Measurements from ENCODE around the gene BPIFB1. TPM values are rescaled to one million over a fixed set of nuclear protein-coding genes. Genes with fewer than 3 reads are reported as not detected.

Gene BPIFB1
- total RNA-seq, 5 donors from 2014 or later (not counting 1 experiment from before 2014, with no cell fraction given): 0.16 to 0.76 TPM; not detected in 3

GRCh38 chr20:33276303-33277113 is 6.5 kb upstream of the BPIFB1 start:
- Mint-ChIP-seq H3K4me3 (no peak overlapping the region), H3K27ac (no peak overlapping the region), H3K27me3 (peaks cover 14 to 27% of the 10 kb centered on the region in 2 donors), H3K4me1 (no peaks in the 10 kb centered on the region), H3K36me3 (no peaks in the 10 kb centered on the region), H3K9me3 (no peaks in the 10 kb centered on the region)
- CTCF ChIA-PET: no interaction called here
- Histone ChIP-seq H3K4me1 (ENCODE audit: control insufficient read depth in 1 of 2, extremely low read depth in 1 of 2, insufficient read depth in 2 of 2, low read length in 2 of 2) (no peaks in the 10 kb centered on the region), H3K27me3 (replicated peaks in 1 of 2; ENCODE audit: control insufficient read depth in 2 of 2, extremely low read depth in 1 of 2, insufficient read depth in 2 of 2, low read length in 1 of 2) (peaks cover 0 to 29% of the 10 kb centered on the region in 2 experiments), H3K4me3 (ENCODE audit: control insufficient read depth in 1 of 2, extremely low read depth in 1 of 2, low read length in 1 of 2) (no peak overlapping the region), H3K36me3 (ENCODE audit: control insufficient read depth in 2 of 2, extremely low read depth in 1 of 2, insufficient read depth in 1 of 2, low read length in 1 of 2) (no peaks in the 10 kb centered on the region), H3K9me3 (no peaks in the 10 kb centered on the region), H3K27ac (ENCODE audit: low read length) (no peak overlapping the region)
- DNase-seq (no peak), ATAC-seq (replicated peaks in 1 of 4) (no peak)
- 77% methylated on average over 10 of the region's 12 CpGs for WGBS (ENCODE audit: insufficient coverage)
- POLR2A ChIA-PET: no interaction called here

DNA sequence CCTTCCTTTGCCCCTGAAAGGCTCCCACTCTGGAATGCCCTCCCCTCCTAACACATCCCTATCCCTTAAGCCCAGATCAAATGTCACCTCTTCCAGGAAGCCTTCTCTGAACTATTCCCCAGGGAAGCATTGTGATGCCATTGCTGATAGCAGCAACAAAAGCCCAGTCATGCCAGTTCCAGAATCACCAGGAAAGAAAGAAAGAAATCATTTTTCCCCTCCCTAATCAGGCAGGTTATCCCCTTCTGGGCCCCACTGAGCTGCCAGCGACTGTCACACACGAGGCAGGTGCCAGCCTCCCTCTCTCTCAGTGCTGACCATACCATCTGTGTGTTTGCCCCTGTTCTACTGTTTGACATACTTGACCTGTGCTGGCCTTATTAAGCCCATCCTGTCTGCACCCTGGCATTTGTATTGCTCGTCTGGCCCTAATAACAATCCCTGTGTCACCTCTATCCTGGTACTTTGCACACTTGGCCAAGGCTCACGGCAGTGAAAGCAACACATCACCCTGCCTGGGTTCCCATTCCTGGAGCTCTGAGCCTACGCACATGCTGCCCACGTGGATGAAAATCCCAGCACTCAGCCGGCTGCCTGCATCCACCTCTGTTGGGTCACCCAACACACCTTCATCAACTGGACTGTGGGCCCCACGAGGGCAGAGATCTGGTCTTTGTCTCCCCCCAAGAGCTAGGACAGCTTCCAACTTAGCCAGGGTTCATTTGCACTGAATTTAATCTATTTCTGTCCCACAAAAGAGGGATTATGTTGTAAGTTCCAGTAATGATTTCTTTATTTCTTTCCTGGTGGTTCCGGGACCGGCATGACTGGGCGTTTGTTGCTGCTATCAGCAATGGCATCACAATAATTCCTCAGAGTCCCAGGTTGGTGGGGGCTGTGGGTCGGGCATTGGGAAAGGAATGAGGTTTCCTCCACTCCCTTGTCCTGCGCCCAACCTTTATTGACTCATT is 5.3 kb upstream of the BPIFB1 start:
- H3K4me3 ChIP-seq (ENCODE audit: control insufficient read depth in 1 of 2, extremely low read depth in 1 of 2, low read length in 1 of 2): no peak overlapping the region
- DNase-seq (no peak), ATAC-seq (replicated peaks in 1 of 4) (no peak)
- no peak overlapping the region for H3K27ac ChIP-seq (ENCODE audit: low read length)
- CTCF ChIA-PET: no interaction called here
- H3K36me3 ChIP-seq (ENCODE audit: control insufficient read depth in 2 of 2, extremely low read depth in 1 of 2, insufficient read depth in 1 of 2, low read length in 1 of 2): no peaks in the 10 kb centered on the region
- H3K4me1 ChIP-seq (ENCODE audit: control insufficient read depth in 1 of 2, extremely low read depth in 1 of 2, insufficient read depth in 2 of 2, low read length in 2 of 2): no peaks in the 10 kb centered on the region
- Mint-ChIP-seq H3K4me3 (no peak overlapping the region), H3K9me3 (no peaks in the 10 kb centered on the region), H3K36me3 (no peaks in the 10 kb centered on the region), H3K27me3 (peaks cover 10 to 24% of the 10 kb centered on the region in 2 donors), H3K4me1 (no peaks in the 10 kb centered on the region), H3K27ac (no peak overlapping the region)
- H3K27me3 ChIP-seq (replicated peaks in 1 of 2; ENCODE audit: control insufficient read depth in 2 of 2, extremely low read depth in 1 of 2, insufficient read depth in 2 of 2, low read length in 1 of 2): peaks cover 0 to 35% of the 10 kb centered on the region in 2 experiments
- POLR2A ChIA-PET: no interaction called here
- 54% methylated on average over 7 of the region's 13 CpGs for WGBS (ENCODE audit: insufficient coverage)
- no peaks in the 10 kb centered on the region for H3K9me3 ChIP-seq

DNA sequence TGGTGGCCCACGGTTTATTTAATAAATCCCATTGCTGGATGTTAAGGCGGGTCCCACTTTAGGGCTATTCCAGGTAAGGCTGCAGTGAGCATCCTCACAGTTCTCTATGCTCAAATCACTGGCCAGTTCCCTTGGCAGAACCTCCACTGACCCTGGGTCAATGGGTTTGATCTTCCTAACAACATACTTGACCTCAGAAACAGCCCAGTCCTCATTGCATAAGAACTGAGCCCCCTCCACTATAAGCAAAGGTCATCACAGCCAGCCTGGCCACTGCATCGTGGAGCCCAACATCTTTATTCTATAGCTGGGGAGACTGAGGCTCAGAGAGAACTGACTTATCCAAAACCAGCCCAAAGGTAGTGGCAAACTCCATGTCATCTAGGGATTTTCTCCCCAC is 4.3 kb upstream of the BPIFB1 start:
- peaks cover 11 to 28% of the 10 kb centered on the region in 2 donors for H3K27me3 Mint-ChIP-seq
- CTCF ChIA-PET: no interaction called here
- Histone ChIP-seq H3K4me1 (ENCODE audit: control insufficient read depth in 1 of 2, extremely low read depth in 1 of 2, insufficient read depth in 2 of 2, low read length in 2 of 2) (no peaks in the 10 kb centered on the region), H3K36me3 (ENCODE audit: control insufficient read depth in 2 of 2, extremely low read depth in 1 of 2, insufficient read depth in 1 of 2, low read length in 1 of 2) (no peaks in the 10 kb centered on the region), H3K27ac (ENCODE audit: low read length) (no peak overlapping the region), H3K27me3 (replicated peaks in 1 of 2; ENCODE audit: control insufficient read depth in 2 of 2, extremely low read depth in 1 of 2, insufficient read depth in 2 of 2, low read length in 1 of 2) (peaks cover 0 to 39% of the 10 kb centered on the region in 2 experiments), H3K4me3 (ENCODE audit: control insufficient read depth in 1 of 2, extremely low read depth in 1 of 2, low read length in 1 of 2) (no peak overlapping the region), H3K9me3 (no peaks in the 10 kb centered on the region)
- 100% methylated on average over 1 of the region's 3 CpGs for WGBS (ENCODE audit: insufficient coverage)
- ATAC-seq (replicated peaks in 1 of 4): no peak
- DNase-seq: no peak
- no peaks in the 10 kb centered on the region for H3K36me3 Mint-ChIP-seq
- no peaks in the 10 kb centered on the region for H3K4me1 Mint-ChIP-seq
- POLR2A ChIA-PET: no interaction called here
- no peak overlapping the region for H3K27ac Mint-ChIP-seq
- H3K9me3 Mint-ChIP-seq: no peaks in the 10 kb centered on the region
- H3K4me3 Mint-ChIP-seq: no peak overlapping the region

GRCh38 chr20:33279261-33279910 is 3.6 kb upstream of the BPIFB1 start:
- Histone ChIP-seq H3K4me3 (ENCODE audit: control insufficient read depth in 1 of 2, extremely low read depth in 1 of 2, low read length in 1 of 2) (no peak overlapping the region), H3K27ac (ENCODE audit: low read length) (no peak overlapping the region), H3K27me3 (replicated peaks in 1 of 2; ENCODE audit: control insufficient read depth in 2 of 2, extremely low read depth in 1 of 2, insufficient read depth in 2 of 2, low read length in 1 of 2) (peaks cover 0 to 41% of the 10 kb centered on the region in 2 experiments), H3K9me3 (no peaks in the 10 kb centered on the region), H3K4me1 (ENCODE audit: control insufficient read depth in 1 of 2, extremely low read depth in 1 of 2, insufficient read depth in 2 of 2, low read length in 2 of 2) (no peaks in the 10 kb centered on the region), H3K36me3 (ENCODE audit: control insufficient read depth in 2 of 2, extremely low read depth in 1 of 2, insufficient read depth in 1 of 2, low read length in 1 of 2) (no peaks in the 10 kb centered on the region)
- Mint-ChIP-seq H3K27me3 (peaks cover 10 to 28% of the 10 kb centered on the region in 2 donors), H3K27ac (no peak overlapping the region), H3K36me3 (no peaks in the 10 kb centered on the region), H3K4me1 (no peaks in the 10 kb centered on the region), H3K9me3 (no peaks in the 10 kb centered on the region), H3K4me3 (no peak overlapping the region)
- ChIA-PET CTCF (no interaction called here), POLR2A (no interaction called here)
- DNase-seq (no peak), ATAC-seq (replicated peaks in 1 of 4) (no peak)
- WGBS (ENCODE audit: insufficient coverage): 71% methylated on average over 2 of the region's 6 CpGs

DNA sequence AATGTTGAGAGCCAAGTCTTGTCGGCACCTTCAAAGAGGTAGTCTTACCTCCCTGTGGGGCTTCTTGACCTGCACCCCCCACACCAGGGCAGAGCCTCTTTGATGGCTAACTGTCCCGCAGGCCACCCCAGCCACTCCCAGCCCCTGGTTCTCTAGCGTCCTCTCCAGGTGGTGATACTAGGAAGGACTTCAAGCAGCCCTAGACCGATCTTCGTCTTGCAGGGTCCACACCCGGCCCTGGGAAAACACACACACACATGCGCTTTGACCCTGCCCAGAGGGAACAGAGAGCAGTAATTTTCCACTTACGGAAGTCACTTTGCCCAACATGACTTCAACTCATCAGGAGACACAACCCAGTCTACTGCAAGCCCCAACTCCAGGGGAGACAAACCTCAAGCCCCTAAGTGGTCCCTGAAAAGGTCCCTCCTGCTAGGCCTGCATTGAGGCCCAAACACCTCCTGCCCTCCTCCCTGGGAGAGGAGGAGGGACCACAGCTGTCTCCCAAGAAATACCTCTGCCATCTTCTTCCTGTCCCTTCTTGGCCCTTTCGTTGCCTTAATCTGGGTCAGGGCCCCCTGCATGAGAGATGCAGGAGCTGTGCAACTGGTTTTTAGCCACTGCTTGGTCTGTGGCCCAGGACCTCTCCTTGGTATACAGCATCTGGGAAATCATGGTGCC is 2.9 kb upstream of the BPIFB1 start:
- no peaks in the 10 kb centered on the region for H3K4me1 Mint-ChIP-seq
- 90% methylated on average over 7 of the region's 9 CpGs for WGBS (ENCODE audit: insufficient coverage)
- no peak overlapping the region for H3K27ac Mint-ChIP-seq
- Histone ChIP-seq H3K27ac (ENCODE audit: low read length) (no peak overlapping the region), H3K27me3 (replicated peaks in 1 of 2; ENCODE audit: control insufficient read depth in 2 of 2, extremely low read depth in 1 of 2, insufficient read depth in 2 of 2, low read length in 1 of 2) (peaks cover 0 to 47% of the 10 kb centered on the region in 2 experiments), H3K9me3 (no peaks in the 10 kb centered on the region), H3K36me3 (ENCODE audit: control insufficient read depth in 2 of 2, extremely low read depth in 1 of 2, insufficient read depth in 1 of 2, low read length in 1 of 2) (no peaks in the 10 kb centered on the region), H3K4me1 (ENCODE audit: control insufficient read depth in 1 of 2, extremely low read depth in 1 of 2, insufficient read depth in 2 of 2, low read length in 2 of 2) (no peaks in the 10 kb centered on the region), H3K4me3 (ENCODE audit: control insufficient read depth in 1 of 2, extremely low read depth in 1 of 2, low read length in 1 of 2) (no peak overlapping the region)
- H3K36me3 Mint-ChIP-seq: no peaks in the 10 kb centered on the region
- H3K9me3 Mint-ChIP-seq: no peaks in the 10 kb centered on the region
- ChIA-PET CTCF (no interaction called here), POLR2A (no interaction called here)
- no peak for DNase-seq
- ATAC-seq (replicated peaks in 1 of 4): no peak
- H3K27me3 Mint-ChIP-seq: peaks cover 14 to 32% of the 10 kb centered on the region in 2 donors
- no peak overlapping the region for H3K4me3 Mint-ChIP-seq

DNA sequence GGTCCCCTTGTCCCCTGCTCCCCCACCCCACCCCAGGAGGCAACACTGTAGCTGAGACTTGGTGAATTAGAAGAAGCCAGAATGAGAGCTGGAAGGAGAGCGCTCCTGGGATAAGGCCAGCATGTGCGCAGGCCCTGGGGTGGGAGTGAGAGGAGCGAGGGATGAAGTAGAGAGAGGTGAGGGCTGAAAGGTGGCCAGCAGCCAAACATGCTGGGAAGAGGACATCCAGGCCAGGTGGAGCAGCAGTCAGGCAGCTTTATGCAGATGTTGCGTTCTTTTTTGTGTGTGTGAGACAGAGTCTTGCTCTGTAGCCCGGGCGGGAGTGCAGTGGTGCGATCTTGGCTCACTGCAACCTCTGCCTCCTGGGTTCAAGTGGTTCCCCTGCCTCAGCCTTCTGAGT is 2.2 kb upstream of the BPIFB1 start:
- H3K27me3 Mint-ChIP-seq: peaks cover 15 to 36% of the 10 kb centered on the region in 2 donors
- Histone ChIP-seq H3K27me3 (replicated peaks in 1 of 2; ENCODE audit: control insufficient read depth in 2 of 2, extremely low read depth in 1 of 2, insufficient read depth in 2 of 2, low read length in 1 of 2) (peaks cover 0 to 48% of the 10 kb centered on the region in 2 experiments), H3K4me1 (ENCODE audit: control insufficient read depth in 1 of 2, extremely low read depth in 1 of 2, insufficient read depth in 2 of 2, low read length in 2 of 2) (no peaks in the 10 kb centered on the region), H3K4me3 (ENCODE audit: control insufficient read depth in 1 of 2, extremely low read depth in 1 of 2, low read length in 1 of 2) (no peak overlapping the region), H3K27ac (ENCODE audit: low read length) (no peak overlapping the region), H3K9me3 (no peaks in the 10 kb centered on the region), H3K36me3 (ENCODE audit: control insufficient read depth in 2 of 2, extremely low read depth in 1 of 2, insufficient read depth in 1 of 2, low read length in 1 of 2) (no peaks in the 10 kb centered on the region)
- no peak overlapping the region for H3K4me3 Mint-ChIP-seq
- DNase-seq: no peak
- ChIA-PET POLR2A (no interaction called here), CTCF (no interaction called here)
- no peak for ATAC-seq (replicated peaks in 1 of 4)
- no peaks in the 10 kb centered on the region for H3K36me3 Mint-ChIP-seq
- H3K27ac Mint-ChIP-seq: no peak overlapping the region
- 94% methylated on average over 7 of the region's 7 CpGs for WGBS (ENCODE audit: insufficient coverage)
- H3K4me1 Mint-ChIP-seq: no peaks in the 10 kb centered on the region
- H3K9me3 Mint-ChIP-seq: no peaks in the 10 kb centered on the region

Data from T-cell (primary cell).